ENCODE results near the gene ZRANB3.
"Not testable (repeated sequence)": the region's sequence is repeated elsewhere in the genome, so short reads cannot be mapped to it uniquely, and the experiment has no call there.

ZRANB3 gene

GRCh38 chr2:135485441-135485840 lies 45.6 kb downstream of the ZRANB3 start:
- no peak for DNase-seq (ENCODE audit: low read depth)

DNA sequence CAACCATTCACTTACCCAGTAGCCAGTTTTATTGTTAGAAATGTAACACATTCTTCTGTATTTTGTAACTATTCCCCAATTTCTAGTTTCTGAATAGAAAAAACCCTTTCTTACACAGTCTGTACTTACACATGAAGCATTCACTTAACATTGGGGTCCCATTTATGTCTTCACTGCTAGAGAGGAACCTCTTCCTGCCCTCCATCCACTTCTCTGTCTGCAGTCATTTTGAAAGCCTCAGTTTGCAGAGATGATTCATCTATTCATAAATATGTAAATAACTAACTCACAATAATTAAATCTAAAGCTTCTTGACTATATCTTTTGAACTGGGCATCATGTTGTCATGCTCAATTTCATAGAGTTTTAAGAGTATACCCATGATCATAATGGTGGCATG lies 55.9 kb downstream of the ZRANB3 start:
- DNase-seq (ENCODE audit: low read depth): no peak

- DNase-seq (ENCODE audit: low read depth): no peak
Observed at GRCh38 chr2:135473567-135473966, 57.5 kb downstream of the ZRANB3 start.

GRCh38 chr2:135471106-135471505 lies 59.9 kb downstream of the ZRANB3 start:
- DNase-seq (ENCODE audit: low read depth): no peak

DNA sequence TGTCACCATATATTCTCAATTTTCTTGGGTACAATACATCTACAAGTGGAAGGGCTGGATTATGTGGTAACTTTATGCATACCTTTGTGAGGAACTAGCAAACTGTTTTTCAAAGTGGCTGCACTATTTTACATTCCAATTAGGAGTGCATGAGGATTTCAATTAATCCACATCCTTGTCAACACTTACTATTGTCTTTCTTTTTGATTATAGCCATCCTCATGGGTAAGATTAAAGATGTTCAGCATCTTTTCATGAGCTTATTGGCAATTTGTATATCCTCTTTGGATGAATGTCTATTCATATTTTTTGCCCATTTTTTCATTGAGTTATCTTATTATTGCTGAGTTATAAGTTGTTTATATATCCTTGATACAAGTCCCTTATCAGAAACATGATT lies 73.7 kb downstream of the ZRANB3 start:
- DNase-seq (ENCODE audit: low read depth): no peak

DNA sequence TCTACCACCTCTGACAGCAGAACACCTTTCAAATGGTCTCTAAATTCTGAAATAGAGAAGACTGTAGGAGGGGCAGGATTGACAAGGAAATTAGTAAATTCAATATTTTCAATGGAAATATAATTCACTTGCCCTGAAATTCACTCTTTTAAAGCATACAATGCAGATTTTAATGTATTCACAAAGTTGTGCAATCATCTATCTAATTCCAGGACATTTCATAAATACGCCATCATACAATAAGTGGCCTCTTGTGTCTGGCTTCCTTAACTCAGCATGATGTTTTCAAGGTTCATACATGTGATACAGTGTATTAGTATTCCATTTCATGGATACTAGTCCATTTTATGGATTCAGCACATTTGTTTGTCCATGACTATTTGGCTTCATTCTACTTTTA lies 74.2 kb downstream of the ZRANB3 start:
- no peak for DNase-seq (ENCODE audit: low read depth)

DNA sequence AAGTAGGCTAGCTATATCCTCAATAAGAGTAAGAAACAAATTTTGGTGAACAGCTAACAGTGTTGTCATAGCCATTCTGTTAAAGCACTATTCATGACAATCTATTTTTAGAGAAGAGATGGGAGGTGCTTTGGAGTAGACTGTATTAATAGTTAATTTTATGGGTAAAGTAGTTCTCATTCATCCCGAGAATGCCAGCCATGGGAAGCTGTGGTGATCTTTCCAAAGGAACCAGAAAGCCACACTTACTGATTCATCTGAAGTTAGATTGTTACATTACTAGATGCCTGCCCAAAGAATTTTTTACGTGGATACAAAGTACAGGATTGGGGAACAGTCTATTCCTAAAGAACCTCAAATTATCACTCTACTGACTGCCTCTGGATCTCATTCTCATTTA lies 74.6 kb downstream of the ZRANB3 start:
- no peak for DNase-seq (ENCODE audit: low read depth)

GRCh38 chr2:135454608-135455007 lies 76.4 kb downstream of the ZRANB3 start:
- no peak for DNase-seq (ENCODE audit: low read depth)

DNA sequence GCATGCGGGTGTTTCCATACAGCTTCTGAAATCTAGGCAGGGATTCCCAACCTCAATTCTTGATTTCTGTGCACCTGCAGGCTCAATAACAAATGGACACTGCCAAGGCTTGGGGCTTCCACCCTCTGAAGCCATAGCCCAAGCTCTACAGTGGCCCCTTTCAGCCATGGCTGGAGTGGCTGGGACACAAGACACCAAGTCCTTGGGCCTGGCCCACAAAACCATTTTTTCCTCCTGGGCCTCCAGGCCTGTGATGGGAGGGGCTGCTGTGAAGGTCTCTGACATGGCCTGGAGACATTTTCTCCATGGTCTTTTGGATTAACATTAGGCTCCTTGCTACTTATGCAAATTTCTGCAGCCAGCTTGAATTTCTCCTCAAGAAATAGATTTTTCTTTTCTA lies 78.0 kb downstream of the ZRANB3 start:
- DNase-seq (ENCODE audit: low read depth): not testable (repeated sequence)

DNA sequence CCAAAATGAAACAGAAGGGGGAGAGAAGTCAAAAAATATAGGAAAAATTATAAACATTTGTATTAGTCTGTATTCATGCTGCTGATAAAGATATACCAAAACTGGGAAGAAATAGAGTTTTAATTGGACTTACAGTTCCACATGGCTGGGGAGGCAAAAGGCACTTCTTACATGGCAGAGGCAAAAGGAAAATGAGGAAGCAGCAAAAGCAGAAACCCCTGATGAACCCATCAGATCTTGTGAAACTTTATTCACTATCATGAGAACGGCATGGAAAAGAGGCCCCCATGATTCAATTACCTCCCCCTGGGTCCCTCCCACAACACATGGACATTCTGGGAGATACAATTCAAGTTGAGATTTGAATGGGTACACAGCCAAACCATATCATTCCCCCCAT lies 79.1 kb downstream of the ZRANB3 start:
- no peak for DNase-seq (ENCODE audit: low read depth)

DNA sequence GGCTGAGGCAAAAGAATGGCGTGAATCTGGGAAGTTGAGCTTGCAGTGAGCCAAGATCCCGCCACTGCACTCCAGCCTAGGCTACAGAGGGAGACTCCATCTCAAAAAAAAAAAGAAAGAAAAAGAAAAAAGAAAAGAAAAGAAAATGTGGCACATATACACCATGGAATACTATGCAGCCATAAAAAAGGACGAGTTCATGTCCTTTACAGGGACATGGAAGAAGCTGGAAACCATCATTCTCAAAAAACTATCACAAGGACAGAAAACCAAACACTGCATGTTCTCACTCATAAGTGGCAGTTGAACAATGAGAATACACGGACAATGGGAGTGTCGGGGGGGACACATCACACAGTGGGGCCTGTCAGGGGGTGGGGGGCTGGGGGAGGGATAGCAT lies 88.0 kb downstream of the ZRANB3 start:
- DNase-seq (ENCODE audit: low read depth): not testable (repeated sequence)

DNA sequence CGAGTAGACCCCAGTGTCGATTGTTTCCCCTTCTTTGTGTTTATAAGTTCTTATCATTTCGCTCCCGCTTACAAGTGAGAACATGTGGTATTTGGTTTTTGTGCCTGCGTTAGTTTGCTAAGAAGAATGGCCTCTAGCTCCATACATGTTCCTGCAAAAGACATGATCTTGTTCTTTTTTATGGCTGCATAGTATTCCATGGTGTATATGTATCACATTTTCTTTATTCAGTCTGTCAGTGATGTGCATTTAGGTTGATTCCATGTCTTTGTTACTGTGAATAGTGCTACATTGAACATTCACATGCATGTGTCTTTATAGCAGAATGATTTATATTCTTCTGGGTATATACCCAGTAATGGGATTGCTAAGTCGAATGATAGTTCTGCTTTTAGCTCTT lies 95.9 kb downstream of the ZRANB3 start:
- DNase-seq (ENCODE audit: low read depth): not testable (repeated sequence)

DNA sequence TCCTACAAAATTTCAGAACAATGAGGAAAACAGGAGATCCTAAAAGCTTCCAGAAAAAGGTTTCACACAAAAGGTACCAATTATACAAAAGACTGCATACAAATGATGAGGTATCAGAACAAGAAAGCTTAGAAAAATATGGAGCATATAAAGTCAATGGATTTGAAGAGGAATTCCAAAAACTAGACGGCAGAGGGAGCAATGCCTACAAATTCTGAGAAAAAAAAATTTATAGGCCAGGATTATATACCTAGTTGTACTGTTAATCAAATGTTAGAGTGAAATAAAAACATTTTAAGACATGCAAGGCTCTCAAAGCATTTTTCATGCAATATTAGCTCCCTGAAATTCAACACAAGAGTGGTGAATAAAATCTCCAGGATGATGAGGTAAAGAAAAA lies 106.2 kb downstream of the ZRANB3 start:
- DNase-seq (ENCODE audit: low read depth): no peak

- DNase-seq (ENCODE audit: low read depth): no peak
Observed at GRCh38 chr2:135422898-135423297, 108.1 kb downstream of the ZRANB3 start.

DNA sequence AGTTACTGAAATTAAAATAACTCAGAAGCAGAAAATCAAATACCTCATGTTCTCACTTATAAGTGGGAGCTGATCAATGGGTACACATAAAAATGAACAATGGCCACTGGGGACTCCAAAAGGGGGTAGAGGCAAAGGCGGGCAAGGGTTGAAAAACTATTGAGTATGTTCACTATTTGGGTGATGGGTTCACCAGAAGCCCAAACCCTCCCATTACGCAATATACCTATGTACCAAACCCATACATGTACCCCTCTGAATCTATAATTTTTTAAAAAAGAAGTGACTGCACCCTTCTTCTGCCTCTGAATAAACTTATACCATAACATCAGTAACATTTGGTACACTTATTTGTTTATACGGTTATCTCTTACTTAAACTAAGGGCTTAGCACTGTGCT lies 119.4 kb downstream of the ZRANB3 start:
- no peak for DNase-seq (ENCODE audit: low read depth)

GRCh38 chr2:135409436-135409835 lies 121.6 kb downstream of the ZRANB3 start:
- no peak for DNase-seq (ENCODE audit: low read depth)

DNA sequence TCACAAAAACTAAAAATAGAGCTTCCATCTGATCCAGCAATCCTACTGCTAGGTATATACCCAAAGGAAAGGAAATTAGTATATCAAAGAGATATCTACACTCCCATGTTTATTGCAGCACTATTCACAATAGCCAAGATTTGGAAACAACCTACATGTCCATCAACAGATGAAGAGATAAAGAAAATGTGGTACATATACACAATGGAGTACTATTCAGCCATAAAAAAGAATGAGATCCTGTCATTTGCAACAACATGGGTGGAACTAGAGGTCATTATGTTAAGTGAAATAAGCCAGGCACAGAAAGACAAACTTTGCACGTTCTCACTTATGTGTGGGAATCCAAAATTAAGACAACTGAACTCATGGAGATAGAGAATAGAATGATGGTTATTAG lies 134.8 kb downstream of the ZRANB3 start:
- DNase-seq (ENCODE audit: low read depth): not testable (repeated sequence)

DNA sequence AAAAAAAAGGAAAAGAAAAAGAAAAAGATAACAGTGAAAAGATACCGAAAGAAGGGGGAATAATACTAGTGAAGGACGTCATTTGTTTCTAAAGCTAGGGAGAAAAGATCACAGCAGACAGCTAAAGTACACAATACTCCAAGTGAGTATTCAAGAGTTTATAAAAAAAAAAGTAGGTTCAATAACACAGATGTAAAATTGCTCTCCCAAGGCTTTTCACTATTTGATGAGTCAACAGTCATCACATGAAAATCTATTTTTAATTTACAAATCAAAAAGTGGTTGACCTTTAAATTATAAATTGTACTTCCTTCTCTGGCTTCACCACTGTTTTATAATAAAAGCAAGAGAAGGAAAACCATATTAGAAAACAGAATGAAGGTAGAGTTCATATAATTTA lies 144.0 kb downstream of the ZRANB3 start:
- DNase-seq (ENCODE audit: low read depth): no peak

DNA sequence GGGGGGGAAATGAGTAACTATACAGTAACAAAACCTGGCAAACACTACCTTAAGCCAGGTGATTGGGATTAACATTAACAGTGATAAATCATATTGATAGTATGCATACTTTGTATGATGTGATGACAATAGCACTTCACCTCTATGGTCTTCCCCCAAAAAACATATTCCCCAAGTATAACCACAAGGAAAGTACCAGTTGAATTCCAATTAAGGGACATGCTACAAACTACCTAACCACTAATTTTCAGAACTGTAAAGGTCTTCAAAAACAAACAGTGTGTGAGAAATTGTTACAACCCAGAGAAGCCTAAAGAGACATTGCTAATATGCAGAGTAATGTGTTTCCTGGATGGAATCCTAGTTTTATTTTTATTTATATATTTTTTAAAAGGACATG lies 152.4 kb downstream of the ZRANB3 start:
- no peak for DNase-seq (ENCODE audit: low read depth)

DNA sequence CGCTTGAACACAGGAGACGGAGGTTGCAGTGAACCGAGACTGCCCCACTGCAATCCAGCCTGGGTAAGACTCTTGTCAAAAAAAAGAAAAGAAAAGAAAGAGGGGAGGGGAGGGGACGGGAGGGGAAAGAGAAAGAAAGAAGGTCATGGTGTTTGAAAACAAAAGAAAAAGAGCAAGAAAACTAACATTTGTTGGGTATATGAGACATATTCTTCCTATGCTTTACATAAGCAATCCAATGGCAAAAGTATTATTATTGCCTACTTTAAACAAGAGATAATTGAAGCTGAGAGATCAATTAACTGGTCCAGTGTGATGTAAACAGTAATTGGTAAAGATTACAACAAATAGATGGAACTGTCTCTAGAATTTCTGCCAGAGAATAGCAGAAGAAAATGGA lies 157.3 kb downstream of the ZRANB3 start:
- DNase-seq (ENCODE audit: low read depth): no peak

DNA sequence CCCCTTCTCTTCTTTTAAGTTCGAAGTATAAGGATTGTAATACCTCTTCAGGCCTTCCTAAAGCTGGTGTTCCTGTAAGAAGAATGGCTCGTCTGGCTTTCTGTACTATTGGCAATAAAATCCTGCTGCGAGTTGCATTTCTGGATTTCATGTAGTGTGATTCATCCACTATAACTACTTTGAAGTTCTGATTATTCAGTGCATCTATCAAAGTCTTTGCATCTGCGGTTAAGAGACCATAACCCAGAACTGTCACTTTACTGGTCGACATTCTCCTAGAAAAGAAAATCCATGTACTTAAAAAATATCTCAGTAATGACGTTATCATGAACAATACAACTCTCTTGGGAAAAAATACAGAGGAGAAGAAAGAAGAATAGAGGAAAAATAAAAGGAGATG lies 181.1 kb downstream of the ZRANB3 start:
- DNase-seq (ENCODE audit: low read depth): no peak

GRCh38 chr2:135348096-135348704 lies 182.8 kb downstream of the ZRANB3 start:
- not testable (repeated sequence) for DNase-seq (ENCODE audit: low read depth)

DNA sequence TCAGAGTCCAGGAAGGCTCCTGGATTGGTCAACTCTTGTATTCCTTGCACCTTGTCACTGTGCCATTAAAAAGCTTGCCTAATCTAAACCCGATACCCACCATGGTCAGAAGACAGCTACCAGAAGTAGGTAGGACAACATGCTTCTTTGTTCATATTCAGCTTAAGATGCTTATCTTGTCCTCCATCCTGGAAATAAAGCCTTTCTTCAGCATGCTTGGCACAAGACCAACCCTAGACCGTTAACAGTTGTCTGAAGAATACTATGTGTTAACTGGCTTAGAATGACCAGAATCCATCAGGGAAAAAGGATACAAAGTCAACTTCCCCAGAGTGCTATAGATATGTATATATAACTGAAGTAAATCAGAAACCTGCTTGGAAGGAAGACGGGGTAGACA lies 193.9 kb downstream of the ZRANB3 start:
- DNase-seq (ENCODE audit: low read depth): no peak

- no peak for DNase-seq (ENCODE audit: low read depth)
Observed at GRCh38 chr2:135335256-135335655, 195.8 kb downstream of the ZRANB3 start.

DNA sequence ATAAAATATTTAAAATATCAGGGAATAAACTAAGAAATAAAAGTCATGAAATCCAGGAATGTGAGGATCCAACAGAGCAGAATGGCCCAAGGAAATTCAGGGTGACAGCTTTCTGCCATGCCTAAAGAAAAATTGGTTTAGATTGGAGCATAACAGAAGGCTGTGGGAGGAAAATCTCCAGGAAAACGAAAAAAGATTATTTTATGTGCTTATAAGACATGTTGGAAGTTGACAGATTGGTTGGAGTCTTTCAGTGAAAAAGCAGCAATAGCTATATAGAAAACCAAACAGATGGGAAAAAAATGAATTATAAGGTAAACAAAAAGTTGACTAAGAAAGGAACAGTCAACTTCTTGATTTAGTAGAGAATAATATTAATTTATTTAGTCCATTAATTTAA lies 203.9 kb downstream of the ZRANB3 start:
- DNase-seq (ENCODE audit: low read depth): no peak
